ENCODE data around the gene MYO10.

GRCh38 chr5:16784088-16784487 lies 152.0 kb downstream of the MYO10 start:
- TF ChIP-seq CTCF (IDR thresholded peaks at IDR 0.05; ENCODE audit: low read depth, low read length) (no peak), EZH2phosphoT487 (IDR thresholded peaks at IDR 0.05; ENCODE audit: low read depth) (no peak)

Data from OCI-LY3 (cell line).